GM18867 (cell line): ENCODE results near the gene SP2.

Experiments used
- ATAC-seq: cut with Tn5 transposase; IDR thresholded peaks from one replicate; pipeline ENCODE4 v1.9.1; 2021; ENCODE audit warnings: mild to moderate bottlenecking, moderate library complexity; ENCODE audit not compliant: unreplicated experiment

SP2 gene

DNA sequence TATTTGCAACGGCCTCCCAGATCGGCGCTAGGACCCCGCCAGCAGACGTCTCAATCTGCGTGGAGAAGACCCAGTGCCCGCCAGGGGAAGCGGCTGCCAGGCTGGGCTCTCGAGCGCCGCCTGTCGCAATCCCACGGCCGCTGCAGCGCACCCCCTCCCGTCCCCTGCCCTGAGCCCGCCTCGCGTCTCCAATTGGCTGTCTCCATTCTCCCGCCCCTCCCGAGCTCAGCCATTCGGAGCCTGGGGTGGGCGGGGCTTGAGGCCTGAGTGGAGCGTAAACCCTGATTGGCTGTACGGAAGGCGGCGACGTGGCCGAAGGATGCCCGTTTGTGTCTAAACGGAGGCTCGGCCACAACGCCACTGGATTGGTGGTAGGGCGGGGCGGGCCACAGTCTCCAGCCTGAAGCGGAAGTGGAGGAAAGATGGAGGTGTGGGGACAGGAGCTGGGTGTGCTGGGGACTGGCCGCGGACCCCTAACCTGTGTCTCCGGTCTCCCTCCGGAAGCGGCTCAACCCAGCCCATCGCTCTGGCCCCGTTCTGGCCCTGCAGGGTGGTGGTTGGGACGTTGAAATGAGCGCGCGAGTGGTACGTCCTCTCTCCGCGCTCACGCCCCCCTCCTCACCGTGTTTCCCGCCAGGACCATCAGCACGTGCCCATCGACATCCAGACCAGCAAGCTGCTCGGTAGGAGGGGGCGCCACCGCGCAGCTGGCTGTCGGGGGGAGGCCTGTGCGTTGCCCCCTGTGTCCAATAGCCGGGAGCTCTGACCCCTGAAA, 74.9 kb downstream of the SP2 start, which contains the start of gene CDK5RAP3:
Gene CDK5RAP3, plus strand, starts transcription at position 389 of the 775 bp plus-strand sequence. Its CDS starts 34 bp downstream, at position 423.
- ATAC-seq = peak; percentile 91

DNA sequence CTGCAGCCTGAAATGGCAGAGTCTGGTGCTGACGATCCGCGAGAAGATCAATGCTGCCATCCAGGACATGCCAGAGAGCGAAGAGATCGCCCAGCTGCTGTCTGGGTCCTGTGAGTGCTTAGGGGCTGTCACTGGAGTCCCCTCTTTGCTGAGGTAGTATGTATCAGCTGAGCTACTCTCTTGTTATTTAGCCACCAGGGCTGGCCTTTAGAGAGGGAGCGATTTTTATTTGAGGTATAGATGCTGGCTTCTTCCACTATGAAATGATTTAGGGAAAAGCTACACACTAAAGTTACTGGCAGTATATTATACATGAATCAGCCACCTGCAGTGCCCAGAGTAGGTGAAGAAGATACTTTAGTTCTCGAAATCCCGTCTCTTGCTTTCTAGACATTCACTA, 77.5 kb downstream of the SP2 start:
- ATAC-seq = no peak

DNA sequence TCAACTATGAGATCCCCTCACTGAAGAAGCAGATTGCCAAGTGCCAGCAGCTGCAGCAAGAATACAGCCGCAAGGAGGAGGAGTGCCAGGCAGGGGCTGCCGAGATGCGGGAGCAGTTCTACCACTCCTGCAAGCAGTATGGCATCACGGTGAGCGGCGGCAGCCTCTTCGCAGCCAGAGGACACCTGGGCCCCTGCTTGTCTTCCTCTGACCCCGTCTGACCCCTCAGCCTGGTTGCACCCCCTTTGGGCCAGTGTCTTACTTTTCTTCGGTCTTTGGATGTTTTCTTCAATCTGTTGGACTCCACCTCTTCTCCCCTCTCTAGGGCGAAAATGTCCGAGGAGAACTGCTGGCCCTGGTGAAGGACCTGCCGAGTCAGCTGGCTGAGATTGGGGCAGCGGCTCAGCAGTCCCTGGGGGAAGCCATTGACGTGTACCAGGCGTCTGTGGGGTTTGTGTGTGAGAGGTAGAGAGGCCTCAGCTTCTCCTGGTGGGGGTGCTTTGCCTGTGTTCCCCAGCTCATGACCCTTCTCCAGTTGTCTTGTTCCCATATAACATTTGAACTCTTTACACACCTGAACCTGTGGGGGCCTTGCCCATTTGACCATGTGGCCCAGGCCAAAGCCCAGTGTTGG, 79.3 kb downstream of the SP2 start:
- ATAC-seq = no peak

DNA sequence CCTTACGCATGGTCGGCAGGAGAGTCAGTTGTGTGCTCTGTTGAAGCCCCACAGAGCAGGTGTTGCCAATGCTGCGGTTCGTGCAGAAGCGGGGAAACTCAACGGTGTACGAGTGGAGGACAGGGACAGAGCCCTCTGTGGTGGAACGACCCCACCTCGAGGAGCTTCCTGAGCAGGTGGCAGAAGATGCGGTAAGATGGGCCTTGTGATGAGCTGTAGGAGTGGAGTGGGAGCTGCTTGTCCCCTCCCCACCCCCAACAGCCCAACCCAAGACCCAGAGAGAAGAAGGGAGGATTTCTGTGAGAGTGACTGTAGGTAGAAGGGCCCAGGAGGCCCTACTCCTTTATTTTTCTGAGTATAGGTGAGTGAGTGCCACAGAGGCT, 79.8 kb downstream of the SP2 start:
- no peak for ATAC-seq

DNA sequence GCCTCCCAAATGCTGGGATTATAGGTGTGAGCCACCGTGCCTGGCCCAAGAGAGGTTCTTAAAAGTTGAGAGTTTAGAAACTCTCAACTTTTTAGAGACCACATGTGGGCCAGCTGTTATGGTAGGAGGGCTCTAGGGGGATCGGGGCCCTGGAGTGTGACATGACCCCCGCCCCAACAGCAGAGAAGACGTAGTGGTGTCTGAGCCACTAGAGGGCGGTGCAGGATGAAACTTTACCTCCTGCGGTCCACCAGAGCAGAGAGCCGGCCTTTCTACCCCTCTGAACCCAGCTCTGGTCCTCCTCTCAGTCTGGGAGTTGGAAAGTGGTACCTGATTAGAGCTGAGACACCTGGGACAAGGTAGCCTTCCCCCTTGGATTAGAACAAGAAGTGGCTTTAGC, 82.3 kb downstream of the SP2 start:
- ATAC-seq = no peak
